T-helper 22 cell (primary cell): ENCODE data around the gene OR7A17.

Experiments
- DNase-seq: peaks from one replicate; pipeline ENCODE4 v3.0.0-alpha.2; 2020; ENCODE audit warnings: low read depth

OR7A17 gene

GRCh38 chr19:14886032-14886431 lies at the start of gene OR7A17:
TSS of gene OR7A17 (minus strand) at chr19:14886132. CDS start at chr19:14881355, 4,777 bp downstream.
- DNase-seq: no peak

DNA sequence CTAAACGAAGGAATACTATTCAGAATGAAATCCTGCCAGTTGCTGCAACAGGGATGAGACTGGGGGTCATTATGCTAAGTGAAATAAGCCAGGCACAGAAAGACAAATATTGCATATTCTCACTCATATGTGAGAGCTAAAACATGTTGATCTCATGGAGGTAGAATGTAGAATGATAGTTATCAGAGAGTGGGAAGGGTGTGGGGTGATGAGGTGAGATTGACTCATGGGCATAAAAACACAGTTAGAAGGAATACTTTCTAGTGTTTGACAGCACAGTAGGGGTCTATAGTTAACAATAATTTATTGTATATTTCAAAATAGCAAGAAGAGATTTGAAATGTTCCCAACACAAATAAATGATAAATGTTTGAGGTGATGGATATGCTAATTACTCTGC lies 47.6 kb upstream of the OR7A17 start:
- no peak for DNase-seq

DNA sequence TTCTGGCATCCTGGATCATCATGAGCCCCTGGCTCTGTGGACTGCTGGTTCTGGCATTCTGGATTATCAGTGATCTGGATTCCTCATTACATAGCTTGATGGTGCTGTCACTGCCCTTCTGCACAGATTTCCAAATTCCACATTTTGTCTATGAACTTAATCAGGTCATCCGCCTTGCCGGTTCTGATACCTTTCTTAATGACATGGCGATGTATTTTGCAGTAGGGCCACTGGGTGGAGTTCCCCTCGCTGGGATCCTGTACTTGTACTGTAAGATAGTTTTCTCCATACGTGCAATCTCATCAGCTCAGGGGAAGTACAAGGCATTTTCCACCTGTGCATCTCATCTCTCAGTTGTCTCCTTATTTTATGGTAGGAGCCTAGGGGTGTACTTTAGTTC lies 30.9 kb upstream of the OR7A17 start:
- DNase-seq: no peak

- DNase-seq: no peak
These were observed 29.2 kb upstream of the OR7A17 start for GRCh38 chr19:14915116-14915515.

DNA sequence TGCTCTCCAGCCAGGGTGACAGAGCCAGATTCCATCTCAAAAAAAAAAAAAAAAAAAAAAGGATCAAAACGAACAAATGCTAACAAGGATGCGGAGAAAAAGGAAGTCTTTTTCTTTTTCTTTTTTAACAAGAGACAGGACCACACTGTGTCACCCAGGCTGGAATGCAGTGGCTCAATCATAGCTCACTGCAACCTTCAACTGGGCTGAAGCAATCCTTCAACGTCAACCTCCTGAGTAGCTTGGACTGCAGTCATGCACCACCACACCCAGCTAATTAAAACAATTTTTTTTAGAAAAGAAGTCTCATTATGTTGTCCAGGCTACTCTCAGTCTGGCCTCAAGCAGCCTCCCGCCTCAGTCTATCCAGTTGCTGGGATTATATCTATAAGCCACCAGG lies 20.8 kb upstream of the OR7A17 start:
- no peak for DNase-seq

- no peak for DNase-seq
These were observed 15.8 kb upstream of the OR7A17 start for GRCh38 chr19:14901675-14902260.

- no peak for DNase-seq
These were observed 4.9 kb upstream of the OR7A17 start for GRCh38 chr19:14890643-14891379.

DNA sequence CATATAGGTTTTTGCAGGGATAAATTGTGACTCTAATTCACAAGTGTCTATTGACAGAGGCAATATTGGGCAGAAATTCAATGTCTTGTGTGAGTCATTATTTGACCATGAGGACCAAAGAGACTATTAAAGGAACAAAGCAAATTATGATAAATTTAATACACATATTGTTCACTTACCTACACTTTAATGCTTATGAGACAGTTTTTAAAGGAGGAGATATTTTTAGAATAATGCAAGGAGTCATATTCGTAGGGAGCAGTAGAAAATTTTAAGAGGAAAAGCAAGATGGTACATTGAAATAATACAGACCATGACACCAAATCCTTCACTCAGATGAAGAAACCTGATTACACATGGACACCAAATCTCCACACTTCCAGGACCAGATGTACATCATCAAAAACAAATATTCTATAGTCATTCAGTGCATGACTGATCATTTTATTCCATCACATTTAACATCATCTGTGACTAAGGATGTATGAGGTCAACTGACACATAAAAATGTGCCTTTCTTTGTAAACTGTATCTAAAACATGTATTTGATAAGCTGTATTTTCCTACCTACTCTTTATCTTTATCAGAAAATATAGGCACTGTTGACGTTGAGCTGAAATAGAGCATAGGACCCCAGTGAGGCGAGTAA lies 4.2 kb upstream of the OR7A17 start:
- DNase-seq: no peak

DNA sequence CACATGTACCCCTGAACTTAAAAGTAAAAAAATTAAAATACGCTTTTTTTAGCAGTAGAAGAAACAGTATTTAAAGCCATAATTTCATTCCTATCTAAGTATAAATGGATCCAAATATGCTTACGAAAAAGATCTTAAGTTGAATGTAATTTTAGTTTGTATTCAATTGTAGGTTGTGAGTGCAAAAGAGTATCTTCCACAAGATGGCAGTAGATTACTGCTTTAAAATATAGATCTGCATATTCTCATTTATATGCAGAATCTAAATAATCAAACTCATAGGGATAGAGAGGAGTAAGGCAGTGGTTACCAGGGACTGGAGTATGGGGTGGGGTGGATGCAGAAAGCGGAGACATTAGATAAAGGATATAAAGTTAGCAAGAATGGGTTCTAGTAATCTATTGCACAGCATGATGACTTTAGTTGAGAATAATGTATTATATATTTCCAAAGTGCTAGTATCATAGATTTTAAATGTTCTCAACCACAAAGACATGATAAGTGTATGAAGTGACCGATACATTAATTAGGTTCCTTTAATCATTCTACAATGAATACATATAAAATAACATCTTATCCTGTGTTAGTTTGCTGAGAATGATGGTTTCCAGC lies 14.2 kb downstream of the OR7A17 start:
- no peak for DNase-seq

GRCh38 chr19:14868497-14868896 lies 17.4 kb downstream of the OR7A17 start:
- DNase-seq: no peak

- no peak for DNase-seq
These were observed 37.1 kb downstream of the OR7A17 start, which contains the start of gene OR7A10 for GRCh38 chr19:14848822-14849221. TSS of gene OR7A10 (minus strand) at chr19:14848922. CDS start at chr19:14841877, 7,045 bp downstream.

DNA sequence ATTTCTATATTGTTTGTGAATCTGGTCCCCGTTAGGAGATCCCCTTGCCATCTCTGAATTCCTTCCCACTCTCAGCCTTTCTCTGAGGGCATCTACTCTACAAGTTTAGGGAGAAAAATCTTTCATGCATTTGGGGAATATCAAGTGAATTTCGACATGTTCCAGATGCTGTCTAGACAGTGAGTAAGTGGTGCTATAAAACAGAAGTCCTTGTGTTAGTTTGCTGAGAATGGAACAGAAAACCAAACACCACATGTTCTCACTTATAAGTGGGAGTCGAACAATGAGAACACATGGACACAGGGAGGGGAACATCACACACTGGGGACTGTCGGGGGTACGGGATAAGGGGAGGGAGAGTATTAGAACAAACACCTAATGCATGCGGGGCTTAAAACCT lies 42.4 kb downstream of the OR7A17 start:
- DNase-seq: no peak

GRCh38 chr19:14843169-14843568 lies 42.8 kb downstream of the OR7A17 start:
- DNase-seq: no peak

DNA sequence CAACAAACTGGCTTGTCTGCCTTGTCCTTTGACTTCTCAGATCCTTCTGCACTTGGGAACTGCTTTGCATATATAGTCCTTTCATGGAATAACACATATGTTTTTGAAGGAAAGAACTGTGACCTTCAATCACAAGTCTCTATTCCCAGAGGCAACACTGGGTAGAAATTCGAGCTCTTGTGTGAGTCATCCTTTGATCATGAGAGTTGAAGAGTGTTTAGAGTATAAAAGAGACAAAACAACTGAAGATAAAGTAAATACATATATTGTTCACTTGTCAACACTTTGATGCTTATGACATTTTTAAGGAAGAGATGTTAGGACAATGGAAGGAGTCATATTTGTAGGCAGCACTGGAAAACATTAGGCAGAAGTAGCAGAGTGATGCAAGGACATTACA lies 45.7 kb downstream of the OR7A17 start:
- DNase-seq: no peak

GRCh38 chr19:14837391-14837790 lies 48.5 kb downstream of the OR7A17 start:
- DNase-seq: no peak

DNA sequence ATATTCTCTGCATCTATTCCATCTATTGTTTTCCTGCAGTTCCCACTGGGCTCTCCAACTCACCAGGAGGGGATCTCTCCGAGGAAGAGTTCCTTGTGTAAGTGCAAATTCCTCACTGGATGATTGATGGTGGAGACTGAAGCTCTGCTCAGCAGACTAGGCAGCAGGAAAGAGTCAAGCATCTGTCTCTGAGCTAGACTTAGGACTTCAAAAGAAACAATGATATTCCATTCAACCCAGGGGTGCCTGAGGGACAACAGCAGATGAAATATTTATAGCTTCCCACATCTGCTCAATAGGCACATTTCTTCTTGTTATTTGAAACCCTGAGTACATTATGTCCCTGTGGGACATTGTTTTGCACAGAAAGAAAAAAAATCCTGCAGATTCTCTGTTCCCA lies 50.9 kb downstream of the OR7A17 start, which contains the start of the genes OR7A5 and OR7C1:
OR7A5 (minus strand) TSS at position 175 of the 400 bp plus-strand sequence. CDS start 6,944 bp downstream, outside the sequence.
OR7C1 (minus strand) TSS at position 175 of the 400 bp plus-strand sequence. CDS start 35,049 bp downstream, outside the sequence.
- no peak for DNase-seq

DNA sequence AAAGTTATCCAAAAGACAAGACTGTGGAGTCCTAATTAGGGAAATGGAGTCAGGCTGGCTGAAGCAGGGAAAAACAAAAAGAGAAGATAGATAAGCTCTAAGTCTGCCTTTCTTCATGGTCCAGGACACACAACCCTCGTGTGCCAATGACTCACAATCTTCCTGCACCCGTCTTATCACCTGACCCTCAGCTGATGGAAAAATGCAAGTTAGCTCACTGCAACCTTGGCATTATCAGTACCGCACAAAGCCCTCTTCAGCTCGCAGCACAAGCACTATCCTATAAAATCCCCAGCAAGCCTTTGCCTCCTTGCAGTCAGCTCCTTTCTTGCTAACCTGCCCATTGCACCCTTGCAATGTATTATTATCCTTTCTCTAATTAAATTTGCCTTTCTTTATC lies 55.2 kb downstream of the OR7A17 start:
- no peak for DNase-seq
